Subcutaneous abdominal adipose tissue (tissue), 5 donors: ENCODE data around the gene BMP8A.
"Not testable (repeated sequence)": the region's sequence is repeated elsewhere in the genome, so short reads cannot be mapped to it uniquely, and the experiment has no call there.

Experiments
- H3K27ac ChIP-seq: one replicate; pipeline ENCODE4 v1.7.0; 2013; ENCODE audit warnings: low read depth, mild to moderate bottlenecking, inconsistent platforms, low read length, moderate library complexity
- H3K27me3 ChIP-seq, 5 donors: one replicate each; pipeline ENCODE4 v1.7.0; 2013; ENCODE audit warnings: low read length in 5 of 5, inconsistent platforms in 1 of 5; ENCODE audit not compliant: control insufficient read depth in 5 of 5, insufficient read depth in 4 of 5
- H3K36me3 ChIP-seq, 5 donors: one replicate each; pipeline ENCODE4 v1.7.0; 2013; ENCODE audit warnings: low read length in 5 of 5; ENCODE audit not compliant: control insufficient read depth in 5 of 5, insufficient read depth in 5 of 5
- H3K4me1 ChIP-seq, 5 donors: one replicate each; pipeline ENCODE4 v1.7.0; 2013; ENCODE audit warnings: low read length in 5 of 5, mild to moderate bottlenecking in 3 of 5, moderate library complexity in 1 of 5; ENCODE audit not compliant: control insufficient read depth in 5 of 5, insufficient read depth in 5 of 5
- H3K4me3 ChIP-seq, 5 donors: one replicate each; pipeline ENCODE4 v1.7.0; 2013; ENCODE audit warnings: low read length in 5 of 5, low read depth in 1 of 5
- H3K9ac ChIP-seq, 5 donors: one replicate each; pipeline ENCODE4 v1.7.0; 2013; ENCODE audit warnings: low read length in 5 of 5, mild to moderate bottlenecking in 4 of 5, moderate library complexity in 3 of 5
- H3K9me3 ChIP-seq, 5 donors: one replicate each; pipeline ENCODE4 v1.7.0; 2013; ENCODE audit warnings: low read length in 5 of 5; ENCODE audit not compliant: control insufficient read depth in 5 of 5
- donor health status: healthy.
- donor health status: healthy.
- donor health status: healthy.
- donor health status: healthy.
- donor health status: healthy.

BMP8A gene

DNA sequence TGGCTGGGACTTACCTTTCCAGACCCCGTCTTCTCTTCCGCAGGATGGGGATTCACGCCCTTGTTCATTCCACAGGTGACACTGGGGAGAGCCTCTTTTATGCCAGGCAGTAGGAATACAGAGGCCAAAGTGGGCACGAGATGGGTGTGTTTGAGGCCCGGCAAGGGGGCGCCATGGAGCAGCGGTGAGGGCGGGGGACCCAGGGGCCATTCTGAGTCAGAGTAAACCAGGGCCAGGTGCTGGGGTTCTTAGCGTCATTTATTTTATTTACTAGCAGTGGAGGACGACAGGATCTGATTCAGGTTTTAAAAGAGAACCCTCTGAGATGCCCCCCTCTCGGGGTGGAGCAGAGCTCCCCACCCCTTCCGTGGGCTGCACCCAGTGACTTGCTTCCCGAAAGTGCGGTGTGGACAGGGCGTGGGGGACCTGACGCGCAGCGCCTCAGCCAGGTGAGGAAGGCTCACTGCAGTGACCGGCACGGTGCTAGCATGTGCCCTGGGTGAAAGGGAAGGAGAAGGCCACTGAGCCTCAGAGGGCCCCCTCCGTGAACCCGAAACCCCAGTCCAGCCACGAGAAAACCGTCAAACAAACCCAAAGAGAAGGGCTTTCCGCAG lies 20.9 kb downstream of the BMP8A start:
- H3K27me3 ChIP-seq, H3K36me3 ChIP-seq, H3K9me3 ChIP-seq, H3K9ac ChIP-seq, H3K4me3 ChIP-seq, H3K27ac ChIP-seq: not testable (repeated sequence)
- H3K4me1 ChIP-seq, result peaks cover 0 to 13% (median 5%) of the 10 kb centered on the region in 5 donors

- not testable (repeated sequence) for H3K9ac ChIP-seq, H3K9me3 ChIP-seq, H3K27me3 ChIP-seq, H3K27ac ChIP-seq, H3K4me1 ChIP-seq, H3K36me3 ChIP-seq
- H3K4me3 ChIP-seq, result peak overlapping the region in 1 of 5 donors; percentile 30
Measured at GRCh38 chr1:39514710-39515124, 23.3 kb downstream of the BMP8A start.

- not testable (repeated sequence) for H3K36me3 ChIP-seq, H3K9ac ChIP-seq, H3K4me1 ChIP-seq, H3K9me3 ChIP-seq, H3K27ac ChIP-seq, H3K27me3 ChIP-seq
- H3K4me3 ChIP-seq, result peak overlapping the region in 2 of 5 donors; percentile 13 to 44
Measured at GRCh38 chr1:39515131-39516086, 24.0 kb downstream of the BMP8A start.

GRCh38 chr1:39516841-39517240 lies 25.4 kb downstream of the BMP8A start:
- H3K36me3 ChIP-seq, H3K4me3 ChIP-seq, H3K27me3 ChIP-seq, H3K9me3 ChIP-seq, H3K4me1 ChIP-seq, H3K9ac ChIP-seq, H3K27ac ChIP-seq: not testable (repeated sequence)

DNA sequence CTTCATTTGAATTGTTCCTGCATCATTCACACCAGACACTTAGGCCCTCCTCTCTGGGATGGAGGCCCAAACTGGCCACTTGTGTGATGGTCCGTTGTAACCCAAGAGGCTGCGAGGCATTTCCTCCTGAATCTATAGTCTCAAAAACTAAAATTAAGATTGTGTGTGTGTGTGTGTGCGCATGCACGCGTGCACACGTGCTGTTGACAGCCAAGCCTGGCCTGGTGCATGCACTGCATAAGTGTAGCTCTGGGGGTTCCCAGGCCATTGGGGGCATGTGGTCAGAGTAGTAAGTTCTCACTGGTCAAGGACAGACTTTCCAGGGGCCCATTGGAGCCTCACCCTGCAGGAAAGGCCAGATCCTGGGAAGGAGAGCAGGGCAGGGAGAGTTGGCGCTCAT lies 26.5 kb downstream of the BMP8A start:
- not testable (repeated sequence) for H3K27me3 ChIP-seq, H3K4me3 ChIP-seq, H3K4me1 ChIP-seq, H3K27ac ChIP-seq, H3K9ac ChIP-seq, H3K36me3 ChIP-seq, H3K9me3 ChIP-seq

GRCh38 chr1:39519376-39519775 lies 27.9 kb downstream of the BMP8A start:
- H3K36me3 ChIP-seq, result peaks cover 0 to 14% (median 3%) of the 10 kb centered on the region in 5 donors
- H3K27me3 ChIP-seq, H3K4me3 ChIP-seq: not testable (repeated sequence)

GRCh38 chr1:39522221-39522620 lies 30.8 kb downstream of the BMP8A start:
- not testable (repeated sequence) for H3K9ac ChIP-seq, H3K9me3 ChIP-seq, H3K27me3 ChIP-seq, H3K4me3 ChIP-seq, H3K4me1 ChIP-seq, H3K27ac ChIP-seq
- H3K36me3 ChIP-seq, result peaks cover 0 to 39% (median 14%) of the 10 kb centered on the region in 5 donors

More at GRCh38 chr1:39519376-39519775, 27.9 kb downstream of the BMP8A start:
- H3K4me1 ChIP-seq, H3K9me3 ChIP-seq, H3K9ac ChIP-seq, H3K27ac ChIP-seq: not testable (repeated sequence)

DNA sequence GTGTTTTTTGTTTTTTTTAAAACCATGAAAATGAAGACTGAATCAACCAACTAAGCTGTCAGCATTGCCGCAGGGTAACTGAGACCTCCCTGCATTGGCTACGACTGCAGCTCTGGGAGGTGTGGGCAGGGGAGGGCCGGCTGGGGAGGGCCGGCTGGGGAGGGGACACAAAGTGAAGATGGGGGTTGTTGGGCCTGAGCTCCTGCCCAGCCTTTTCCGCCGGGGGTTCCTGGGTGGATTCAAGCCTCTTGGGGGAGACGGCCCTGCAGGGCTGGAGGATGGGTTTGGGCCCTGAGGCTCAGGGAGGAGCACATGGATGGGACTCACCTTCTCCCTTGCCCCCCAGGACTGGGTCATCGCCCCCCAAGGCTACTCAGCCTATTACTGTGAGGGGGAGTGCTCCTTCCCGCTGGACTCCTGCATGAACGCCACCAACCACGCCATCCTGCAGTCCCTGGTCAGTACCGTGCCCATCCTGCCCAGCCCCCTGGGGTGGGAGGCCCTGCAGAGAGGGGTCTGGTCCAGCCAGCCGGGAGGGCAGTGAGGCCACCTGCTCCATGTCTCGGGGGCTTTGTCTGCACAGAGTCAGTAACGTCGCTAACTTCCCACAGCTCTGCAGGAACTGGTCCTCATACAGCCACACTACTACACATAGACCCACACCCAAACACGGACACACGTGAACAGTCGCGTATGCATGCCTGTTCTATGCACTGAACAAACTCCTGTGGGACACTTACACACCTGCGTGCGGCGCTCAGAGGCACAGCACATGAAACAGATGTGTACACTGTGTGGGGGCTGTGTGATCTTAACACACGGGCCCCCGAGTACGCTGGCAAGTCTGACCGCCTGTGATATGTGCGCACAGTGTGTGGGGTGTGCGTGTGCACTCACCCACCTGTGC lies 31.5 kb downstream of the BMP8A start:
- Histone ChIP-seq H3K27me3 (no peaks in the 10 kb centered on the region), H3K4me3 (no peak overlapping the region), H3K4me1 (no peaks in the 10 kb centered on the region), H3K36me3 (peaks cover 0 to 46% (median 21%) of the 10 kb centered on the region in 5 donors), H3K9me3 (no peaks in the 10 kb centered on the region), H3K9ac (no peak overlapping the region), H3K27ac (no peak overlapping the region)

- Histone ChIP-seq H3K9ac (no peak overlapping the region), H3K36me3 (peaks cover 0 to 58% (median 31%) of the 10 kb centered on the region in 5 donors), H3K27ac (no peak overlapping the region), H3K4me3 (no peak overlapping the region), H3K4me1 (no peaks in the 10 kb centered on the region), H3K9me3 (no peaks in the 10 kb centered on the region), H3K27me3 (no peaks in the 10 kb centered on the region)
Measured at GRCh38 chr1:39524171-39524570, 32.7 kb downstream of the BMP8A start.
